ENCODE data around the gene ADK.

- no peak for TF ChIP-seq CTCF (IDR thresholded peaks at IDR 0.05; ENCODE audit: poor library complexity)
- TF ChIP-seq EZH2 (IDR thresholded peaks at IDR 0.05; ENCODE audit: borderline replicate concordance): no peak
- no peak for TF ChIP-seq EZH2phosphoT487 (IDR thresholded peaks at IDR 0.05; ENCODE audit: low read depth, severe bottlenecking, unreplicated experiment)
Observed at GRCh38 chr10:74249865-74250264, 98.8 kb downstream of the ADK start.
